HUDEP-2 (cell line): Measurements from ENCODE around the gene CTNND2.
"Not testable (repeated sequence)": the region's sequence is repeated elsewhere in the genome, so short reads cannot be mapped to it uniquely, and the experiment has no call there.

ENCODE experiments used
- DNase-seq, 76 experiments: peaks; one replicate each; lab custom pipeline; 2025; ENCODE audit not compliant: unreplicated experiment in 76 of 76; lab: John Stamatoyannopoulos, UW

Gene CTNND2

DNA sequence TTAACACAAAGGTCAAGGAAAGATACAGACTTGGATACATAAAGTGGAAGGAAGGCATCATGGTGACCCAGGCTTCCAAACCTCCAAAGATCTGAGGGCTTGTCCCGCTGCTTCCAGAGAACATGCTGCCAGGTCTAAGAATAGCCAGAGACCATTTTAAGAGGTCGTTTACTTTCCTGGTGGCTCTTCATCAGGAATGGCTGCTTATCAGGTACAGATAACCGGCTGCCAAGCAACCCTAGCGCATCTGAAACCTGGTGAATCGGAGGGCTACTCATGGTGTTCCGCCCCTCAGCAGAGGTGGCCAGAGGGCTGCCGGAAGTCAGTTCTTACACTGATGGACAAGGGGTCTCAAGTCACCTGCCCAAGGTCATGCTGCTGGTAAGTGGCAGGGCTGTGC, 892.0 kb downstream of the CTNND2 start:
- no peak for DNase-seq

- no peak for DNase-seq
Measured at GRCh38 chr5:11010429-11011210, 893.6 kb downstream of the CTNND2 start.

GRCh38 chr5:11009576-11009975, 894.7 kb downstream of the CTNND2 start:
- no peak for DNase-seq

GRCh38 chr5:11007269-11007870, 896.9 kb downstream of the CTNND2 start:
- DNase-seq, result no peak

- DNase-seq, result not testable (repeated sequence)
Measured at GRCh38 chr5:11004523-11004922, 899.7 kb downstream of the CTNND2 start.

DNA sequence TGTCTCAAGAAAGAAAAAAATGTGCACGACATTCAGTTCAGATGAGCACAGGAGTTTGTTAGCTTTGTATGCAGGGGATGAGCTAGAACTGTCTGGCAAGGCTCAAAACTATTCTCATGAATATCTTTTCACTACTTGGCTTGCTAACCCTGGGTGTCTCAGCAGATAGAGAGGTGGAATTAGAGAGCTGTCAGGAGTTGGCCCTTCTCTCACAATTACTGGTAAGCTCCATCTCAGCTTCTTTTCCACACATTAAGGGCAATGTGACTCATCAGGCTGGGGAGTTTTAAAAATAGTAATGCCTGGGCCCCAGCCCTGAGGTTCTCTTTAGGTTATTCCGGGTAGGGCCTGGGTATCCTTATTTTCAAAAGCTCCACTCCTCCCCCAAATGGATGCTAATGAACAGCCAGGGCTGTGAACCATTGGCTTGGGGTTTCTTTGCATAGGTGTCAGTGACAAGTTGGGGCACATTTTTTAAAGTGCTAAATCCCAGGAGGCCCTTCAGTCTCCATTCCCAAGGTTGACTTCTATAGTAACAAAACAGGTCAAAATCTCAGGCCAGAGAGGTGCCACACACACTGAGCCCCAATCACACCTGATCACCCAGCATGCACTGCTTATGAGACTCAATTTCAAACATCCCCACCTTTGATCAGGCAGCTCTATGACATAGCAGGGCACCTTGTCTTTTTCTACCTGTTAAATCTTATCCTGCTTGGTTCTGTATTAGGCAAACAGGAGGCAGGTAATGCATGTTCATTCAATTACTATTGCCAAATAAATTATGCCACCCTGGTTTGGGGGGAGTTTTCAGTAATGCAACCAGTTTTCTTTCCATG, 903.5 kb downstream of the CTNND2 start:
- DNase-seq, result no peak

DNA sequence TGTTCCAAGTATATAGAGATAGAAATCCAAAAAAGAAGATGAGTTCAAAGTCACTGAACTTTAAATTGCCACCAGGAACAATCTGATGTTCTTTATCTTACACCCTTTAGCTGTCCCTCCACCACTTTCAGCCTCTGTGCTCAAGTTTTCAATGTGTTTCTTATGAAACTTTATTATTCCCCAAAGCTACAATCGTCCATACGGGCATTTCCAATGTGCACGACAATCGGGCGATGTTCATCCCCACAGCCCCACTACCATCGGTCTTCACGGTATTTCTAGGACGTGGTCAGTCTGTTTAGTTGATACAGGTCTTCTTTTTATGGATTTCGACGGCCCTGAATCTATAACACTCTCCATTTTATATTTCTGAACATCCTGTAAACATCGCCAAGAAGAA, 904.5 kb downstream of the CTNND2 start:
- no peak for DNase-seq

- DNase-seq, result no peak
Measured at GRCh38 chr5:10995891-10996290, 908.4 kb downstream of the CTNND2 start.

DNA sequence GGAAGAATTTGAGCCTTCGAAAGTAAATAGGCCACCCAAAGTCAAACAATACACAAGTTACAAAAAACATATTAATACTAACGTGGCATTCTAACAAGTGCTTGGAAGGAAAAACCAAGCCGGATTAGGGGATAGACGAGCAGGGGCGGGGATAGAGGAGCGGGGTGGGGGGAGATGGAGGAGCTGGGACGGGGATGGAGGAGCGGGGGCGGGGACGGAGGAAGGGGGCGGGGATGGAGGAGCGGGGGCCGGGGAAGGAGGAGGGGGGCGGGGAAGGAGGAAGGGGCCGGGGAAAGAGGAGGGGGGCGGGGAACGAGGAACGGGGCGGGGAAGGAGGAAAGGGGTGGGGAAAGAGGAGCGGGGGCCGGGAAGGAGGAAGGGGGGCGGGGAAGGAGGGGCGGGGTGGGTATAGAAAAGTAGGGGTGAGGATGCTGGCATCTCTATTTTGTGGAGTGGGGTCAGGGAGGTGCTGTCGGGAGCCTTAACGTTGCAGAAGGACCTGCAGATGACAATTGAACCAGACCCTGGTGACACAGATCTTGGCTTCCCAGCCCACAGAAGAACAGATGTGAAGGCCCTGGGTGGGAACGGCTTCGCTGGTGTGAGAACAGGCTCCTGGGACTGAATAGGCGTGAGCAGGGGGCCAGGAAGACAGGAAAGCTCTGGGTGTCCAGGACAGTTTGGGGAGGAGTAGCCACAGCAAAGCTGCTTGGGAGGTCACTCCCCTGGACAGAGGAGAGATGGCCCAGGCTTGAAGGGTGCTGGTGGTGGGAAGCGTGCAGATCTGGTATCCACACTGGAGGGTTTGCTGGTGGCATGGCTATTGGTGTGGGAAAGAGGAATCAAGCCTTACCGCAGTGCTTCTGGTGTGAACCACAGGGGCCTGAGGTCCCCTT, 909.9 kb downstream of the CTNND2 start:
- no peak for DNase-seq

GRCh38 chr5:10990634-10991033, 913.6 kb downstream of the CTNND2 start:
- no peak for DNase-seq

- DNase-seq, result no peak
Measured at GRCh38 chr5:10989577-10990263, 914.5 kb downstream of the CTNND2 start.

DNA sequence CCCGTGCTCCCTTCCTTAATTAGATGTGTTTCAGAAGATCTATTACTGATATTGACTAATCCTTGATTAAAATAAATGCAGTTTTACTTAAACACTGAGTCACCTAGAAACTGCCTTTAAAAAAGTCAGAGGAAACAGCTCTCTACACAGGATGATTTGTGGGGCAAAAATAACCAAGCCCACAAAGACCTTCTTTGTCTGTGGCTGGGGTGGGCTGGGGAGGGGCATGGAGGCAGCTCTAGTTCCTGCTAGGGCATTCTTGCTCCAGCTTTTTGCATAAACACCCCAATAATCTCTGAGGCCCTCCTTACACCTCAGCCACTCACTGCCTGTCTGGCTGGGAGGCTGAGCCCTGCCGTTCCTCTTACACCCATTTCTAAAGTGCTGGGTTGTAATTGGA, 915.6 kb downstream of the CTNND2 start:
- no peak for DNase-seq

DNA sequence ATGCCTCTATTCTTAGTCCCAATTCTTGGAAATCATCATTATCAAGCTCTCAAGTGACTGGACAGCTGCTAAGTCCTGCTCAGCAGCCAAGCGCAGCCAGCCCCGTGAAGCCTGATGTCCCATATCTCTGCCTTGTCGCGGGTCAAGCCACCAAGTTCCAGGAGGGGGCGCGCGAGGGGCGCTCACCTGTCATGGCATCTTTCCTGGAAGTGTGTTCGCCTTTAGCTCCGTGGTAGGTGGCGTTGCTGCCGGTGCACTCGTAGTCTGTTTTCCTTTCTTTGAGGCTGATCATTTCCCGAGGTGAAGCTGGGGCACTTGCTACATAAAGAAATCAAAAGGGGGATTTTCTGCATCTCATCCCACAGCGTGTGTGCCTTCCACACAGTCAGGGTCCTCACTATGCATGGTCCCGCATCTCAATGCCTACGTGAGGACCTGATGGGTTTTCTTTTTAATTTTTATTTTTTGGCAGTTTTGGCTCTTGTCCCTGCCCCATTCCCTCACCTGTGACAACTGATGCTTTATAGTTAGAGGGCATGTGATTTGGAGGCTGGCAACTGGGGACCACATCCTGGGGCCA, 916.2 kb downstream of the CTNND2 start:
- peak in 48 of 76 experiments; percentile 2 to 68 (median 20) for DNase-seq

DNA sequence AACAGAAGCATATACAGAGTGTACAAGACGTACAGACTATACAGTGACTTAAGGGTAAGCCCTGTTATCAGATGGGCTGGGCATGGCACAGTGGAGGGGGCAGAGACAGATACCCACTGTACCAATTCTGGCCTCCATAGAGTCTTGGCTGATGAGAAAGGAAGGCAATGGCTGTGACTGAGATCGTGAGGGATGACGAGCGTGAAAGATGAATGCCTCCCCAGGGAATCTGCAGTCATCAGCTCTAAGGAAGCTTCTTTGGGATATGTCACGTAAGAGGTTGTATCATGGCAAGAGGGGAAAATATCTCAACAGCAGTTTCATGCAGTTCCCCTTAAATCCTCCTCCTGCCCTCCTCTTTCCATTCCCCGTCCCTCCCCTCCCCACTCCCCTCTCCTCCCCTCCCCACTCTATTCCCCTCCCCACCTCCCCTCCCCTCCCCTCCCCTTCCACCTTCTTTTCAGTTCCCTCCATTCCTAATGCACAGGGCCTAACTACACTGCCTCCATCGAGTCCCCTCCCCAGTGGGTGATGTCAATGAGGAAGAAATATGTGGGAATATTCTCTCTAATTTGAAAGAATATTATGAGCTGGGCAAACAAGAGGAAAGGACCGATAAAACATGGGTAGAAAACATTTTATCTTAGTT, 916.8 kb downstream of the CTNND2 start:
- no peak for DNase-seq

DNA sequence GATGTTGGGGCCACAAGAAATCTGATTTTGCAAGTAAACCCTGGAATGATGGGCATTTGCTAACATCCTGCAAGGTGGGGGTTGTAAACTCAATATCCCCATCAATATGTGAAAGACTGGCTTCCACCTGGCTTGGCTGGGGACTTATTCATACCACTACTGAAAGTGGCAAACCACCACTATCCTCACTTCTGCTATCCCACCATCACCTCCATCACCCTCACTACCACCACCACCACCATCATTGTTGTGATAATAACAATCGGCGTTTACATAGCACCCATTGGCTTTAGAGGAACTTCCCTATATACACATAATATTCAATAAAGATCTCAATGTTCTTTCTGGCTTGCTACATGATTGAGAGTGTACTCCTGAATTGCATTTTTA, 918.5 kb downstream of the CTNND2 start:
- no peak for DNase-seq

DNA sequence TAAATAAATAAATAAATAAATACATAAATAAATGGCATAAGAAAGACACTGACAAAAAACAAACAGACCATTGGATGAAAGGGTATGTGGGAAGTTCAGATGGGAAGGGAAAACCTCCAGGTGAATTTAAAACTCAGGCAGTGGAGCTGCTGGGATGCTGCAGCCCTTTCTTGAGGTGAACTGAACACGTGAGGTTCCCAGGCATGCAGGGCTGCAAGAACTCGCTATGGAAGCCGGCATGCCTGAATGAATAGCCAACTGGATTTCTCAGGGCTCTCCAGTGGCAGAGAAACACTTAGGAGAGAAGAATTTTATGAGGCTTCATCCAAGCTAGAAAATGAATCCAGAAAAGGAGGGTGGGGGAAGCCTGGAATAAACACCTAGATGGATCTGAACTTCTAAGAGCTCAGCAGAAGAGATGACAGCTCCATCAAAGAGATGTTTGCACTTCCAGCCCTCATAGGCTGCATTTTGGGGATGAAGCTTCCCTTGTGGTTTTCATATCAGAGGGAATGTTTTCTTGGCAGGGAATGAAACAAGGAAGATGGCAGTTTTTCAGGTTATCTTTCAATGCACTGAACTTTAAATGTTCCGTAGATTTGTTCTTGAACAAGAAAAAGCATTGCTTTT, 919.0 kb downstream of the CTNND2 start:
- DNase-seq, result no peak

DNA sequence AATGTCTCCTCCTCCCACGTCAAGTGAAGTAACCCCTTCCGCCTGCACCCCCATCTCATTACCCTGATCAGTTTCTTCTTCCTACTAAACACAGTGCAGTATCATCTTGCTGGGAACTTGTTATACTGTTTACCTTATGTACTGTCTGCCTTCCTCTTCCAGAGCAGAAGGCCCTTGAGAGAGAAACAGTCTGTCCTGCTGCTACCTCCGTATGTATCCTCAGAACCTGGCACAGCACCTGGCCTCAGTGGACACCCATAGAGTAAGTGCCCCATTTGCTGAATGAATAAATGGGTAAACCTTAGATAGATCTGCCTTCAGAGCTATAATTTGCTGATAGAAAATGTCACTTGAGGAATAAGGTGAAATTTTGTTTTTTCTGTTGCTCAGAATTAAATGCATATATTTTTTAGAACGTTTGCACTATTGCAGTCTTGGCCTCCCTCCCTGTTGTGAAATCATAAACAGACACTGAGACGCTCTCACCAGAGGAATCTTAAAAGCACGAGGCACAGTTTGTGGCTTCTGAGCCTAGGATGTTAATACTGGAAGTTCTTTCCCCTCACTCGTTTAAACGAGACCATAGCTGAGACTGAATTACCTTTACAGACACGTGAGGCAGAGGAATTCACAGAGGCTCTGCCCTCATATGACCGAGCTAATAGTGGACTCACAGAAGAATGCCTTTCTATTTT, 920.1 kb downstream of the CTNND2 start:
- DNase-seq, result no peak

- DNase-seq, result no peak
Measured at GRCh38 chr5:10982626-10983025, 921.6 kb downstream of the CTNND2 start.
